ENCODE data around the gene IDE.

- TF ChIP-seq CTCF (IDR thresholded peaks at IDR 0.05) = no peak
- TF ChIP-seq POLR2A (IDR thresholded peaks at IDR 0.05) = no peak
- no peak for TF ChIP-seq POLR2AphosphoS5 (IDR thresholded peaks at IDR 0.05)
Observed at GRCh38 chr10:92478536-92478935, 95.4 kb downstream of the IDE start.

Data from prostate gland (tissue), 2 donors.